IPS DF 6.9 (cell line): ENCODE measurements around the gene GABRA5.
"Not testable (repeated sequence)": the region's sequence is repeated elsewhere in the genome, so short reads cannot be mapped to it uniquely, and the experiment has no call there.

Experiments used
- DNase-seq: peaks from one replicate; pipeline ENCODE4 v3.0.0-alpha.2; 2013; ENCODE audit warnings: low read depth, low spot score
- H3K27ac ChIP-seq: one replicate; pipeline ENCODE4 v1.5.1; 2013; ENCODE audit warnings: low read length, control low read depth
- H3K27me3 ChIP-seq: 2 replicates; pipeline ENCODE4 v1.6.1; 2013; ENCODE audit warnings: mild to moderate bottlenecking, low read length; ENCODE audit not compliant: control insufficient read depth, insufficient read depth
- H3K36me3 ChIP-seq: 2 replicates; pipeline ENCODE4 v1.6.1; 2013; ENCODE audit warnings: low read length; ENCODE audit not compliant: control insufficient read depth, insufficient read depth
- H3K4me1 ChIP-seq: 2 replicates; pipeline ENCODE4 v1.6.1; 2013; ENCODE audit warnings: low read length; ENCODE audit not compliant: control insufficient read depth, insufficient read depth
- H3K4me3 ChIP-seq: 2 replicates; pipeline ENCODE4 v1.5.1; 2013; ENCODE audit warnings: mild to moderate bottlenecking, low read length
- H3K9me3 ChIP-seq: 2 replicates; pipeline ENCODE4 v1.6.1; 2013; ENCODE audit warnings: low read length, inconsistent platforms; ENCODE audit not compliant: control insufficient read depth, insufficient read depth
- WGBS: extraction: QIAGEN DNeasy Blood & Tissue Kit; methylation state at CpG from one replicate; pipeline ENCODE4 v1.1.7; 2013; ENCODE audit warnings: mixed read lengths, missing lambda C conversion rate; ENCODE audit not compliant: insufficient read length, insufficient coverage; 5-methylcytosine and 5-hydroxymethylcytosine counted together

Gene GABRA5

GRCh38 chr15:26890451-26890850 is 23.6 kb downstream of the GABRA5 start:
- H3K4me1 ChIP-seq, result no peaks in the 10 kb centered on the region
- no peak for DNase-seq
- no peak overlapping the region for H3K4me3 ChIP-seq
- no peaks in the 10 kb centered on the region for H3K9me3 ChIP-seq
- H3K36me3 ChIP-seq, result no peaks in the 10 kb centered on the region
- H3K27ac ChIP-seq, result no peak overlapping the region
- no peaks in the 10 kb centered on the region for H3K27me3 ChIP-seq
- no CpG with 5 or more reads among the region's 7 CpGs for WGBS

DNA sequence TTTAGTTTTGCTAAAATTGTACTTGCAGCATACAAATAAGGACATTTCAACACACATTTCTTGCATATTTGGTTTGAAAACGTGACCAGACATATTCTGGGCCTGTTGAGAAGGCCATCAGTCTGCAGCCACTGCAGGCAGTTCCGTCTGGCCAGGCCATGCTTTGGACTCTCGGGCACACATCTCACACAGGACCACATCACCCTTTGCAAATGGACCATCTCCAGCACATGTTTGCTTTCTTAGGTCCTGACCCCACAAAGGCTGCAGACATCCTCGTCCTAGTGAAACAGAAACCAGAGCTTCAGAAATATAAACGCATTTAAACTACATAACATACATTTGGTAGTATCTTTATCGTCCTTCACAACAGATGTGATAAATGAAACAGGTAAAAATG is 24.1 kb downstream of the GABRA5 start:
- Histone ChIP-seq H3K4me3 (no peak overlapping the region), H3K9me3 (no peaks in the 10 kb centered on the region), H3K27ac (no peak overlapping the region), H3K4me1 (no peaks in the 10 kb centered on the region), H3K27me3 (no peaks in the 10 kb centered on the region), H3K36me3 (no peaks in the 10 kb centered on the region)
- WGBS, result no CpG with 5 or more reads among the region's 6 CpGs
- no peak for DNase-seq

DNA sequence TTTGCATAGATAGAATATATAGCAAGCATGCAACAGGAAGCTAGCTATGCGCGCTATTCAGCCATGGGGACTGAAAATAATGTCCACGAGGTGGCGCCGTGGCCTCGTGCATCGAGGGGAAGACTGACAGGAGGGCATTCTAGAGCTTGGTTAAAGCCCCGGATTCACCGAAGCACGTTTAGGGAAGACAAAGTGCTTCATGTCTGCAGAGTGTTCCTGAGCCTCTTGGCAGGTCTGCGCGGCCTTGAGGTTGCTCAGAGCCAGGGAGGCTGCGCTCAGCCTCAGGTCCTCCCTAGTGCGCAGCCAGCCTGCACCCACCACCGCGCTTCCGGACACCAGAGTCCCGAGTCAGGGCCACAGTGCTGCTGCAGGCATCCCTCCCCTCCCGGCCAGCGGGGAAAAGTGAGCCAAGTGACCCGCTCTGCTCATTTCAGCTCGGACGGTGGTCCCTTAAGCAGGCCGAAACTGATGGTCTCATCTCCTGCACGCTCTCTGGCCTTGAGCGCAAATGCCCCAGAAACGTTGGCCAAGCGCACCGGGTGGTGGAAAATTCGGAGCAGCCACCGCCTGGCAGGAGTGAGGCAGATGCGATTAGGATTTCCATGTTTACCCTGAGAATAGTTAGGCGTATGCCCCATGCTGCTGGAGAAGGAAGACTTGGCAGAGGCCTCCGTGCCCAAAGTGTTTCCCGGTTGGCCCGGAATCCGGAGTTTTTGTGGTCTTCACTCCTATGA is 24.8 kb downstream of the GABRA5 start:
- Histone ChIP-seq H3K4me3 (no peak overlapping the region), H3K27ac (no peak overlapping the region), H3K4me1 (no peaks in the 10 kb centered on the region), H3K36me3 (no peaks in the 10 kb centered on the region), H3K9me3 (no peaks in the 10 kb centered on the region), H3K27me3 (no peaks in the 10 kb centered on the region)
- DNase-seq, result peak; percentile 66
- WGBS, result no CpG with 5 or more reads among the region's 37 CpGs

GRCh38 chr15:26892182-26892518 is 25.3 kb downstream of the GABRA5 start:
- Histone ChIP-seq H3K27me3 (no peaks in the 10 kb centered on the region), H3K4me3 (no peak overlapping the region), H3K36me3 (no peaks in the 10 kb centered on the region), H3K27ac (no peak overlapping the region), H3K4me1 (no peaks in the 10 kb centered on the region), H3K9me3 (no peaks in the 10 kb centered on the region)
- WGBS, result no CpG with 5 or more reads among the region's 24 CpGs
- no peak for DNase-seq

DNA sequence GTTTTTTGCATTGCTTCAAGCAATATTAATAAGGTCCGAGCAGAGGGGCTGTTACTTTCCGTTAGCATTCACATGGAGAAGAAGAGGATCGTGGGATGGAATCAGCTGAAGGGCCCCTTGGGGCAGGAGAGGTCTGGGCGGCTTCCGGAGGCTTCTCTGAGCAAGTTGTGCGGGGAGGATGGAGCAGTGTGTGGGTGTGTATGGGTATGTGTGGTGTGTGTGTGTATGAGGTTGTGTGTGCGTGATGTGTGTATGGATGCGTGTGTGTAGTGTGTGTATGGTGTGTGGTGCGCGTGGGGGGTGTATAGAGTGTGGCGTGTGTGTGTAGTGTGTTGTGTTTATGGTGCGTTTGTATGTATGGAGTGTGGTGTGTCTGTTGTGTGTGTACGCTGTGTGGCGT is 25.8 kb downstream of the GABRA5 start:
- WGBS, result 100% methylated on average over 9 of the region's 14 CpGs

GRCh38 chr15:26893351-26894065 is 26.6 kb downstream of the GABRA5 start:
- Histone ChIP-seq H3K27ac (no peak overlapping the region), H3K27me3 (no peaks in the 10 kb centered on the region), H3K9me3 (no peaks in the 10 kb centered on the region), H3K36me3 (no peaks in the 10 kb centered on the region), H3K4me3 (no peak overlapping the region), H3K4me1 (no peaks in the 10 kb centered on the region)
- DNase-seq, result no peak
- WGBS, result 100% methylated on average over 2 of the region's 35 CpGs

More for the DNA sequence above, 25.8 kb downstream of the GABRA5 start:
- Histone ChIP-seq H3K27ac (no peak overlapping the region), H3K4me1 (no peaks in the 10 kb centered on the region), H3K4me3 (no peak overlapping the region), H3K9me3 (no peaks in the 10 kb centered on the region), H3K27me3 (no peaks in the 10 kb centered on the region), H3K36me3 (no peaks in the 10 kb centered on the region)
- DNase-seq, result no peak

- Histone ChIP-seq H3K4me3 (no peak overlapping the region), H3K27me3 (no peaks in the 10 kb centered on the region), H3K27ac (no peak overlapping the region), H3K9me3 (no peaks in the 10 kb centered on the region), H3K36me3 (no peaks in the 10 kb centered on the region), H3K4me1 (no peaks in the 10 kb centered on the region)
- WGBS, result no CpG with 5 or more reads among the region's 26 CpGs
- DNase-seq, result no peak
Measured at GRCh38 chr15:26894181-26894580, 27.3 kb downstream of the GABRA5 start.

- H3K36me3 ChIP-seq, DNase-seq, H3K27me3 ChIP-seq, H3K4me3 ChIP-seq, H3K9me3 ChIP-seq, H3K4me1 ChIP-seq, H3K27ac ChIP-seq: not testable (repeated sequence)
- WGBS, result no CpG with 5 or more reads among the region's 19 CpGs
Measured at GRCh38 chr15:26895346-26895745, 28.5 kb downstream of the GABRA5 start.

DNA sequence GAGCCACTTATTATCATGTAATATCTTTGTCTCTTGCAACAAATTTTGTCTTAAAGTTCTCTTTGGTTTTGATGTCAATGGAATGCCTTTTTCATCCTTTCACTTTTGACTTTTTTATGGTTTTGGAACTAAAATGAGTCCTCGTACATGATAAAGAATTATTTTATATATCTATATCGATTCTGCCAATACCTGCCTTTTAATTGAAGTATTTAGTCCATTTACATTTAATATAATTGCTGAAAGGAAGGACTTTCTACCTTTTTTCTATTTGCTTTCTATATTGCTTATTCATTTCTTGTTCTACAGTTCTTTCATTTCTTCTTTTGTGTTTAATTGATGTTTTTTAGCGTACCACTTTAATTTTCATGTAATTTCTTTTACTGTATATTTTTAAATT is 32.8 kb downstream of the GABRA5 start:
- Histone ChIP-seq H3K27me3 (no peaks in the 10 kb centered on the region), H3K4me3 (no peak overlapping the region), H3K9me3 (no peaks in the 10 kb centered on the region), H3K36me3 (no peaks in the 10 kb centered on the region), H3K4me1 (no peaks in the 10 kb centered on the region), H3K27ac (no peak overlapping the region)
- no CpG with 5 or more reads among the region's 3 CpGs for WGBS
- DNase-seq, result no peak

DNA sequence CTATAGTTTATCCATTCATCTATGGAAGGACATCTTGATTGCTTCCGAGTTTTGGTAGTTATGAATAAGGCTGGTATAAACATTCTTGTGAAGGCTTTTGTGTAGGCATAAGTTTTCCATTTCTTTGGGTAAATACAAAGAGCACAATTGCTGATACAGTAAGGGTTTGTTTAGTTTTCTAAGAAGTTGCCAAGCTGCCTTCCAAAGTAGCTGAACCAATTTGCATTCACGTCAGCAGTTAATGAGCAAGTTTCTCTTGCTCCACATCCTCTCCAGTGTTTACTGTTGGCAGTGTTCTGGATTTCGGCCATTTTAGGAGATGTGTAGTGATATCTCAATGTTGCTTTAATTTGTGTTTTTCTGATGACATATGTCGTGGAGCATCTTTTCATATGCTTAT is 34.2 kb downstream of the GABRA5 start:
- Histone ChIP-seq H3K4me1 (no peaks in the 10 kb centered on the region), H3K9me3 (no peaks in the 10 kb centered on the region), H3K36me3 (no peaks in the 10 kb centered on the region), H3K27ac (no peak overlapping the region), H3K4me3 (no peak overlapping the region), H3K27me3 (no peaks in the 10 kb centered on the region)
- no peak for DNase-seq
- no CpG with 5 or more reads among the region's 4 CpGs for WGBS

DNA sequence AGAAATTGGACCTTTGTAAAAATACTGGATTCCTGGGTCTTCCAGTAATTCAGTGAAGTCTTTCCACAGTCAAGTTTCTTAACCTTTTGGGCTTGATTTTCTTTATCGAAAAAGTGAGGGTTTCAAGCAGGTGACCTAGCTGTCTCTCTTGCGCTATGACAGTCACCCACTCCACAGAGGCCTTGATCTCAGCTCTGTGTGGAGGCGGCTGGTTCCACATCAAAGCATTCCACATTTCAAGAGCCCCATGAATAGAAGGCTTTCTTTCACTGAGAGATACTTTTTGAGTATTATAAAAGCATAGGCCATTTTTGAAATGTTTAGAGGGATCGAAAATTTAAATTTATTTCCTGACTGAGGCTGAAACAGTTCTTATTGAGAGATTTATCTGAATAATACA is 43.9 kb downstream of the GABRA5 start:
- H3K9me3 ChIP-seq, result no peaks in the 10 kb centered on the region
- WGBS, result no CpG with 5 or more reads among the region's 4 CpGs
- DNase-seq, result no peak
- no peaks in the 10 kb centered on the region for H3K4me1 ChIP-seq
- no peak overlapping the region for H3K4me3 ChIP-seq
- H3K27ac ChIP-seq, result no peak overlapping the region
- no peaks in the 10 kb centered on the region for H3K27me3 ChIP-seq
- no peaks in the 10 kb centered on the region for H3K36me3 ChIP-seq
